ENCODE data around the gene LYRM2. TPM values are rescaled to one million over a fixed set of nuclear protein-coding genes. Genes with fewer than 3 reads are reported as not detected.

LYRM2 gene, protein sequence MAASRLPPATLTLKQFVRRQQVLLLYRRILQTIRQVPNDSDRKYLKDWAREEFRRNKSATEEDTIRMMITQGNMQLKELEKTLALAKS
- 10 to 100 TPM; 15.0 to 33.3 (median 21.3) TPM for total RNA-seq
- 10 to 100 TPM; 25.5 to 39.6 (median 28.7) TPM for polyA plus RNA-seq

DNA sequence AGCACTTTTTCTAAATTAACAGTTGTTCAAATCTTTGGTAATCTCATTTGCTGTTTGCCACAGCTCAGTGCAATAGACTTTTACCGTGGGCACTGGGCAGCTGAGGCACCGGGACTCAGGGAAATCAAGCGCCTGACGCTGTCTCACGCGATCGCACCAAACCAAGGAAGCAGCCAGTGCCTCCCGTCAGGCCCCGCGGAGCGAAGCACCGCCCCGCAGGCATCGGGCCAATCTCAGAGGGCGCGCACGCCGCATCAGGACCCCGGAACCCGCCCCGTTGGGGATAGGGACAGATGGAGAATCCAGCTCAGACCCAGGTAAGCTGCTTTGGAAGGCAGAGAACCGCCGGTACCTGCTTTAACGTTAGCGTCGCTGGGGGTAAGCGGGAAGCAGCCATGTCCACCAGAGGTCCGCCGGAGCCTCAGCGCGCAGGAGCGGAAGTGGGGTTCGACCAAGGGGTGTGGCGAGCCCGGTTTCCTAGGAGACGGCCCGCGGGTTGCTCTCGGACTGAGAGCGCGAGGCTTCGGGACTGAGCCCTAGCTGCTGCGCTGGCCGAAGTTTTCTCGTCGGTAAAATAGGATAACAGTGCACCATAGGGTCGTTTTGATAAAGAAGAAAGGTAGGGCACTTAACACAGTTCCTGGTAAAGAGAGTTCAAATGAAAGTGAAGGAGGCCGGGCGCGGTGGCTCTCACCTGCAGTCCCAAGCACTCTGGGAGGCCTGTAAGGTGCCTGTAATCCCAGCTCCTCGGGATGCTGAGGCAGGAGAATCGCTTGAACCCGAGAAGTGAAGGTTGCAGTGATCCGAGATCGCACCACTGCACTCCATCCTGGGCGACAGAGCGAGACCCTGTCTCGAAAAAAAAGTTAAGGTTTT is at the start of gene LYRM2:
LYRM2 (minus strand) TSS at position 428 of the 876 bp plus-strand sequence; CDS start at position 397, 31 bp downstream.
- TF ChIP-seq, protein P1, sequence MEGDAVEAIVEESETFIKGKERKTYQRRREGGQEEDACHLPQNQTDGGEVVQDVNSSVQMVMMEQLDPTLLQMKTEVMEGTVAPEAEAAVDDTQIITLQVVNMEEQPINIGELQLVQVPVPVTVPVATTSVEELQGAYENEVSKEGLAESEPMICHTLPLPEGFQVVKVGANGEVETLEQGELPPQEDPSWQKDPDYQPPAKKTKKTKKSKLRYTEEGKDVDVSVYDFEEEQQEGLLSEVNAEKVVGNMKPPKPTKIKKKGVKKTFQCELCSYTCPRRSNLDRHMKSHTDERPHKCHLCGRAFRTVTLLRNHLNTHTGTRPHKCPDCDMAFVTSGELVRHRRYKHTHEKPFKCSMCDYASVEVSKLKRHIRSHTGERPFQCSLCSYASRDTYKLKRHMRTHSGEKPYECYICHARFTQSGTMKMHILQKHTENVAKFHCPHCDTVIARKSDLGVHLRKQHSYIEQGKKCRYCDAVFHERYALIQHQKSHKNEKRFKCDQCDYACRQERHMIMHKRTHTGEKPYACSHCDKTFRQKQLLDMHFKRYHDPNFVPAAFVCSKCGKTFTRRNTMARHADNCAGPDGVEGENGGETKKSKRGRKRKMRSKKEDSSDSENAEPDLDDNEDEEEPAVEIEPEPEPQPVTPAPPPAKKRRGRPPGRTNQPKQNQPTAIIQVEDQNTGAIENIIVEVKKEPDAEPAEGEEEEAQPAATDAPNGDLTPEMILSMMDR (IDR thresholded peaks at IDR 0.05): no peak
- peak; percentile 86 to 88 for TF ChIP-seq POLR2A (IDR thresholded peaks at IDR 0.05)
- TF ChIP-seq POLR2AphosphoS5 (IDR thresholded peaks at IDR 0.05): peak; percentile 91 to 99 (median 95)
- TF ChIP-seq EP300 (IDR thresholded peaks at IDR 0.05): peak in 1 of 4 donors; percentile 21
- intact Hi-C loops (cut with DNase I): loop anchor here (5.0 kb wide), 2 partner anchors 189 to 1936 kb away; partner anchors contain the start of genes AKIRIN2 and CASP8AP2
- peaks cover 0 to 30% (median 3%) of the 10 kb centered on the region in 4 donors for H3K36me3 ChIP-seq
- H3K4me3 ChIP-seq: peak within 1 kb of the TSS; percentile 54 to 78 (median 64)
- peak; percentile 98 for DNase-seq
- no peaks in the 10 kb centered on the region for H3K27me3 ChIP-seq
- H3K4me1 ChIP-seq: peaks cover 0 to 18% (median 16%) of the 10 kb centered on the region in 4 donors
- WGBS, 2 donors: 1 to 4% methylated on average over 58 of the region's 58 CpGs
- peak within 1 kb of the TSS; percentile 88 to 93 (median 92) for H3K27ac ChIP-seq
- H3K9me3 ChIP-seq: no peaks in the 10 kb centered on the region

DNA sequence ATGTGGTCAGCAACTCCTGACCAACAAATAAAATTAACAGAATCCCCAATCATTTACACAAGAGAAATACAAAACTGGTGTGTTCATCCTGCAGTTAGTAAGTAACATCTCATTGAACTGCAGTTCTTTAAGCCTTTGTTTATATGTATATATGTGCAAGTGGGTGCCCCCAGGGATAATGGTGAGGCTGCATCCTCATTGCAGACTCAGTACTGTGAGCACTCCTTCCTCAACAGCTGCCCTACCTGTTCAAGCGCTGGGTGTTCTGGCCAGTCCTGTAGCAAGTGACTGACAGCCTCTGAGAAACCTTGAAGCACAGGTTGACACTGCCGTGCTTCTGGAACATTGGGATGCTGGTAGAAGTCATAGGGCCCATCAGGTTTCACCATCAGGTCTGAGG is 49.8 kb upstream of the LYRM2 start:
- TF ChIP-seq EP300 (IDR thresholded peaks at IDR 0.05) (no peak), POLR2AphosphoS5 (IDR thresholded peaks at IDR 0.05) (no peak), POLR2A (IDR thresholded peaks at IDR 0.05) (no peak)
- TF ChIP-seq, protein P1 (IDR thresholded peaks at IDR 0.05): no peak
- Histone ChIP-seq H3K27ac (no peak overlapping the region), H3K9me3 (no peaks in the 10 kb centered on the region), H3K36me3 (peaks cover 26 to 99% (median 45%) of the 10 kb centered on the region in 4 donors), H3K4me1 (no peaks in the 10 kb centered on the region), H3K4me3 (no peak overlapping the region), H3K27me3 (no peaks in the 10 kb centered on the region)
- 96 to 98% methylated on average over 2 of the region's 2 CpGs for WGBS, 2 donors
- intact Hi-C loops (cut with DNase I): no loop called here
- DNase-seq: no peak

DNA sequence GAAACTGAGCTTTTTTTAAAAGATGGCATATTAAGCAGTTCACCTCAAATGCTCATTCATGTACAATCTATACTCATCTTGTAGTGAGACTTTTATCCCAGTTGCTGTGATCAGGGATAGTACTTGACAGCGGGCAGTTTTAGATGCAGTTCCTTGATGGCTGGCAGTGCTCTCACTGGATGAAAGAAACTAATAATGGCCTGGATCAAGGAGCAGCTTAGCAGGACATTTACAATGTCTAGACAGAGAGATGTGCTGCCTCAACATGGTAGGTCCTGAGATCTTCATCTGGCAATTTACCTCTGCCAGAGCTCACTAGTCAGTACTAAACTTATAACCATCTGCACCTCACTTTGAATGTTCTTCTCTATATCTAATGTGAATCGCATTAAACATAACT is 46.8 kb upstream of the LYRM2 start:
- H3K27me3 ChIP-seq: no peaks in the 10 kb centered on the region
- intact Hi-C loops (cut with DNase I): no loop called here
- no peak for DNase-seq
- H3K27ac ChIP-seq: no peak overlapping the region
- H3K4me1 ChIP-seq: no peaks in the 10 kb centered on the region
- 96 to 99% methylated on average over 2 of the region's 2 CpGs for WGBS, 2 donors
- no peaks in the 10 kb centered on the region for H3K9me3 ChIP-seq
- H3K36me3 ChIP-seq: peaks cover 20 to 99% (median 43%) of the 10 kb centered on the region in 4 donors
- TF ChIP-seq, protein P1 (IDR thresholded peaks at IDR 0.05): no peak
- no peak for TF ChIP-seq POLR2A (IDR thresholded peaks at IDR 0.05)
- no peak for TF ChIP-seq EP300 (IDR thresholded peaks at IDR 0.05)
- TF ChIP-seq POLR2AphosphoS5 (IDR thresholded peaks at IDR 0.05): no peak
- H3K4me3 ChIP-seq: no peak overlapping the region

DNA sequence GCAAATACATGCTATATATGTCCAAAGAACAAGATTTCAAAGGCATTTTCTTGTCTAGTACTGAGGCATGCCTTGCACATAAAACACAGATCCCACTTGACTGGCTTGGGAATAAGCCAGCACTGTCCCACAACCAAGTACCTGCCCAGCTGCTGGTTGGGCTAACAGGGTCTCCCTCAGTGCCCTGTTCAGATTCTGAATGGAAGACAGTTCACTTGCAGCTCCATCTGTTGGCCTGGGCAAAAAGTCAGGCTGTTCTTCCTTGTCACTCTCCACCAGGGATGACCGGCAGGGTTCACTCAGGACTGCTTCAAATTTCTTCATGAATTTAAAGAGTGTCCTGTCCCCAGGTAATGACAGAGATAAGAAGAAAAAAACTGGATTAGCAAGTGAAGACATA is 44.4 kb upstream of the LYRM2 start:
- Histone ChIP-seq H3K27me3 (no peaks in the 10 kb centered on the region), H3K9me3 (no peaks in the 10 kb centered on the region), H3K36me3 (peaks cover 10 to 99% (median 48%) of the 10 kb centered on the region in 4 donors), H3K4me3 (no peak overlapping the region), H3K27ac (no peak overlapping the region), H3K4me1 (no peaks in the 10 kb centered on the region)
- 94 to 98% methylated on average over 1 of the region's 1 CpG for WGBS, 2 donors
- intact Hi-C loops (cut with DNase I): no loop called here
- no peak for DNase-seq
- no peak for TF ChIP-seq EP300 (IDR thresholded peaks at IDR 0.05)
- TF ChIP-seq, protein P1 (IDR thresholded peaks at IDR 0.05): no peak
- no peak for TF ChIP-seq POLR2A (IDR thresholded peaks at IDR 0.05)
- no peak for TF ChIP-seq POLR2AphosphoS5 (IDR thresholded peaks at IDR 0.05)
